Right lobe of liver (tissue), 6 donors: ENCODE measurements around the gene AMBRA1. TPM values are rescaled to one million over a fixed set of nuclear protein-coding genes. Genes with fewer than 3 reads are reported as not detected.

ENCODE experiments used
- ATAC-seq, 4 donors: fragments of 200-7000 bp; cut with Tn5 transposase; one replicate each; pipeline ENCODE4 v1.9.1; 2020; ENCODE audit warnings: mild to moderate bottlenecking in 4 of 4, moderate library complexity in 4 of 4
- DNase-seq, 3 donors: peaks; one replicate each; pipeline ENCODE4 v3.0.0-alpha.2; 2020
- H3K27ac ChIP-seq, 3 donors: fragments of 200-600 bp; one replicate each; pipeline ENCODE4 v1.8.0; 2022
- H3K27me3 ChIP-seq, 2 donors: fragments of 200-600 bp; one replicate each; pipeline ENCODE4 v1.8.0; 2022
- H3K36me3 ChIP-seq, 4 donors: fragments of 200-600 bp; sonication (generic) in 1 of 4; one replicate each; pipeline versions ENCODE4 v1.5.1 to v1.8.0; 2017 to 2022; ENCODE audit warnings: control low read depth in 1 of 4
- H3K4me1 ChIP-seq, 4 donors: fragments of 200-600 bp; sonication (generic) in 1 of 4; one replicate each; pipeline versions ENCODE4 v1.5.1 to v1.8.0; 2017 to 2022; ENCODE audit warnings: control low read depth in 1 of 4
- H3K4me3 ChIP-seq, 3 donors: fragments of 200-600 bp; one replicate each; pipeline ENCODE4 v1.8.0; 2022
- H3K9me3 ChIP-seq, 4 donors: fragments of 200-600 bp; sonication (generic) in 1 of 4; one replicate each; pipeline versions ENCODE4 v1.5.1 to v1.8.0; 2017 to 2022; ENCODE audit warnings: control low read depth in 1 of 4
- CTCF ChIP-seq, 4 donors: fragments of 200-600 bp in 3 of 4; fragments of 450-650 bp in 1 of 4; IDR thresholded peaks; one replicate each; pipeline versions ENCODE4 v1.5.1 to v1.8.0; 2016 to 2022; ENCODE audit warnings: antibody characterized with exemption in 4 of 4, mild to moderate bottlenecking in 2 of 4
- POLR2A ChIP-seq: fragments of 450-650 bp; IDR thresholded peaks from one replicate; pipeline ENCODE4 v1.6.1; 2017; ENCODE audit warnings: antibody characterized with exemption, mild to moderate bottlenecking
- WGBS: methylation state at CpG from one replicate; pipeline ENCODE4 v1.1.6; 2018; ENCODE audit warnings: low coverage, low lambda C conversion rate; ENCODE audit not compliant: insufficient coverage; ENCODE audit errors: missing lambda C conversion rate; 5-methylcytosine and 5-hydroxymethylcytosine counted together
- intact Hi-C, 2 donors: fragments of 100-400 bp; cut with DNase I; formaldehyde crosslinking; loops; one replicate each; pipeline versions ENCODE4 v1.11.2 to v1.14.1; 2022
- total RNA-seq, 6 experiments: library from RNA; depleted of rRNA in 2 of 6; stranded (reverse); fragments of >200 nt in 2 of 6; fragmentation: NEBNext Ultra II Directional in 3 of 6; extraction: Animal tissue kit (Norgen Biotek cat#: 25700) in 3 of 6; gene quantifications; one replicate each; pipeline versions ENCODE4 v1.1.0 to v1.2.4, GENCODE V29; 2016 to 2023
- donor health status: DM: no; HTN: yes; CAD: no.
- donor health status: DM: no; HTN: no; CAD: no.
- donor health status: DM: no; HTN: no; CAD: no.
- donor health status: DM: no; HTN: yes; CAD: no.
- donor health status: DM: no; HTN: yes; CAD: no.

The AMBRA1 gene
- total RNA-seq, 6 experiments from 2014 or later = 11.0 to 15.7 (median 13.6) TPM

GRCh38 chr11:46410021-46410420 is 183.8 kb downstream of the AMBRA1 start:
- ATAC-seq (no peak), DNase-seq (no peak)
- Histone ChIP-seq H3K4me1 (no peaks in the 10 kb centered on the region), H3K36me3 (peaks cover 0 to 27% (median 16%) of the 10 kb centered on the region in 4 donors), H3K9me3 (no peaks in the 10 kb centered on the region), H3K27ac (no peak overlapping the region), H3K4me3 (no peak overlapping the region), H3K27me3 (no peaks in the 10 kb centered on the region)
- intact Hi-C loops = no loop called here
- TF ChIP-seq POLR2A = no peak
- no peak for TF ChIP-seq CTCF (IDR thresholded peaks at IDR 0.05)
- 85% methylated on average over 4 of the region's 5 CpGs for WGBS

GRCh38 chr11:46408407-46408986 is 185.3 kb downstream of the AMBRA1 start:
- Histone ChIP-seq H3K27me3 (no peaks in the 10 kb centered on the region), H3K27ac (no peak overlapping the region), H3K9me3 (no peaks in the 10 kb centered on the region), H3K4me1 (no peaks in the 10 kb centered on the region), H3K36me3 (peaks cover 0 to 24% (median 13%) of the 10 kb centered on the region in 4 donors), H3K4me3 (no peak overlapping the region)
- TF ChIP-seq POLR2A (no peak), CTCF (IDR thresholded peaks at IDR 0.05) (no peak)
- intact Hi-C loops = no loop called here
- WGBS = no CpG with 5 or more reads among the region's 6 CpGs
- no peak for DNase-seq
- peak in 1 of 4 donors; percentile 18 for ATAC-seq

- 84% methylated on average over 10 of the region's 10 CpGs for WGBS
Measured at GRCh38 chr11:46407635-46408034, 186.2 kb downstream of the AMBRA1 start.

GRCh38 chr11:46404476-46405017 is 189.3 kb downstream of the AMBRA1 start:
- H3K36me3 ChIP-seq = peaks cover 0 to 21% (median 9%) of the 10 kb centered on the region in 4 donors
- intact Hi-C loops = no loop called here
- WGBS = no CpG with 5 or more reads among the region's 5 CpGs
- no peak overlapping the region for H3K4me3 ChIP-seq
- no peaks in the 10 kb centered on the region for H3K9me3 ChIP-seq
- ATAC-seq (no peak), DNase-seq (no peak)
- no peak overlapping the region for H3K27ac ChIP-seq
- TF ChIP-seq POLR2A (no peak), CTCF (IDR thresholded peaks at IDR 0.05) (no peak)
- no peaks in the 10 kb centered on the region for H3K27me3 ChIP-seq
- no peaks in the 10 kb centered on the region for H3K4me1 ChIP-seq

More at GRCh38 chr11:46407635-46408034, 186.2 kb downstream of the AMBRA1 start:
- H3K4me1 ChIP-seq = no peaks in the 10 kb centered on the region
- intact Hi-C loops = no loop called here
- TF ChIP-seq POLR2A = no peak
- no peak for TF ChIP-seq CTCF (IDR thresholded peaks at IDR 0.05)
- no peak for DNase-seq
- no peaks in the 10 kb centered on the region for H3K9me3 ChIP-seq
- no peak for ATAC-seq
- H3K27ac ChIP-seq = no peak overlapping the region
- H3K36me3 ChIP-seq = peaks cover 0 to 24% (median 13%) of the 10 kb centered on the region in 4 donors
- no peaks in the 10 kb centered on the region for H3K27me3 ChIP-seq
- no peak overlapping the region for H3K4me3 ChIP-seq
